GM23338 (cell line): ENCODE measurements around the gene C2CD4A.

Experiments
- CREB1 ChIP-seq: fragments of 250-450 bp; sonication (Bioruptor Pico); IDR thresholded peaks from 2 replicates; pipeline ENCODE4 v1.5.0; 2020; ENCODE audit warnings: low read depth, mild to moderate bottlenecking, moderate library complexity
- EZH2 ChIP-seq: fragments of 200-600 bp; sonication (generic); IDR thresholded peaks from one replicate; pipeline ENCODE4 v1.8.0; 2017; ENCODE audit warnings: antibody characterized with exemption, mild to moderate bottlenecking, low read depth; ENCODE audit not compliant: unreplicated experiment
- EZH2phosphoT487 ChIP-seq: fragments of 200-600 bp; sonication (generic); IDR thresholded peaks from one replicate; pipeline ENCODE4 v1.8.1; 2018; ENCODE audit warnings: antibody characterized with exemption; ENCODE audit not compliant: unreplicated experiment
- JUNB ChIP-seq: IDR thresholded peaks from one replicate; pipeline ENCODE4 v1.6.1; 2016; ENCODE audit warnings: antibody characterized with exemption; ENCODE audit not compliant: unreplicated experiment
- POLR2AphosphoS5 ChIP-seq: IDR thresholded peaks from 2 replicates; pipeline ENCODE4 v1.6.1; 2016; ENCODE audit warnings: antibody characterized with exemption, low read depth
- TF ChIP-seq, protein P1 (sequence below), 2 experiments: fragments of 200-600 bp in 1 of 2; sonication (generic) in 1 of 2; conservative IDR thresholded peaks; 2 replicates each; pipeline versions ENCODE4 v1.5.1 to v1.6.1; 2016 to 2017; ENCODE audit warnings: antibody characterized with exemption in 2 of 2, low read depth in 2 of 2, mild to moderate bottlenecking in 2 of 2, moderate library complexity in 1 of 2
- TF ChIP-seq, protein P2 (sequence below): IDR thresholded peaks from one replicate; pipeline ENCODE4 v1.6.1; 2018; ENCODE audit warnings: antibody characterized with exemption; ENCODE audit not compliant: unreplicated experiment
- TF ChIP-seq, protein P3 (sequence below): IDR thresholded peaks from 2 replicates; pipeline ENCODE4 v1.6.1; 2016; ENCODE audit warnings: antibody characterized with exemption

DNA sequence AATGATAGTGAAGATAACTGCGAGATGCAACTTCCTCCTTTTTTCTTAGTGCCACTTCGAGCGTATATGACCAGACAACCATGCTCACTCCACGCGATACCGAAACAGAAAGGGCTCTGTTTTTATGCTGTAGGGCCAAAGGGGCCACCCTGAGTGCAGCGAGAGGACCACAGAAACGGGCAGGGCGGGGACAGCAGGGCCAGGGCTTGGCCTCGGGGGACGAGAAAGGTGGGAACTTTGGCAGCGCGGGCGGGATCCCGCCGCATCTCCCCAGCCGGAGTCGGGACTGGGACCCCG lies 7.0 kb upstream of the C2CD4A start:
- TF ChIP-seq, protein P1, sequence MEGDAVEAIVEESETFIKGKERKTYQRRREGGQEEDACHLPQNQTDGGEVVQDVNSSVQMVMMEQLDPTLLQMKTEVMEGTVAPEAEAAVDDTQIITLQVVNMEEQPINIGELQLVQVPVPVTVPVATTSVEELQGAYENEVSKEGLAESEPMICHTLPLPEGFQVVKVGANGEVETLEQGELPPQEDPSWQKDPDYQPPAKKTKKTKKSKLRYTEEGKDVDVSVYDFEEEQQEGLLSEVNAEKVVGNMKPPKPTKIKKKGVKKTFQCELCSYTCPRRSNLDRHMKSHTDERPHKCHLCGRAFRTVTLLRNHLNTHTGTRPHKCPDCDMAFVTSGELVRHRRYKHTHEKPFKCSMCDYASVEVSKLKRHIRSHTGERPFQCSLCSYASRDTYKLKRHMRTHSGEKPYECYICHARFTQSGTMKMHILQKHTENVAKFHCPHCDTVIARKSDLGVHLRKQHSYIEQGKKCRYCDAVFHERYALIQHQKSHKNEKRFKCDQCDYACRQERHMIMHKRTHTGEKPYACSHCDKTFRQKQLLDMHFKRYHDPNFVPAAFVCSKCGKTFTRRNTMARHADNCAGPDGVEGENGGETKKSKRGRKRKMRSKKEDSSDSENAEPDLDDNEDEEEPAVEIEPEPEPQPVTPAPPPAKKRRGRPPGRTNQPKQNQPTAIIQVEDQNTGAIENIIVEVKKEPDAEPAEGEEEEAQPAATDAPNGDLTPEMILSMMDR (conservative IDR thresholded peaks at IDR 0.05; ENCODE audit: low read depth in 2 of 2), result no peak
- no peak for TF ChIP-seq JUNB
- peak; percentile 50 for TF ChIP-seq EZH2
- no peak for TF ChIP-seq EZH2phosphoT487
- TF ChIP-seq, protein P2, sequence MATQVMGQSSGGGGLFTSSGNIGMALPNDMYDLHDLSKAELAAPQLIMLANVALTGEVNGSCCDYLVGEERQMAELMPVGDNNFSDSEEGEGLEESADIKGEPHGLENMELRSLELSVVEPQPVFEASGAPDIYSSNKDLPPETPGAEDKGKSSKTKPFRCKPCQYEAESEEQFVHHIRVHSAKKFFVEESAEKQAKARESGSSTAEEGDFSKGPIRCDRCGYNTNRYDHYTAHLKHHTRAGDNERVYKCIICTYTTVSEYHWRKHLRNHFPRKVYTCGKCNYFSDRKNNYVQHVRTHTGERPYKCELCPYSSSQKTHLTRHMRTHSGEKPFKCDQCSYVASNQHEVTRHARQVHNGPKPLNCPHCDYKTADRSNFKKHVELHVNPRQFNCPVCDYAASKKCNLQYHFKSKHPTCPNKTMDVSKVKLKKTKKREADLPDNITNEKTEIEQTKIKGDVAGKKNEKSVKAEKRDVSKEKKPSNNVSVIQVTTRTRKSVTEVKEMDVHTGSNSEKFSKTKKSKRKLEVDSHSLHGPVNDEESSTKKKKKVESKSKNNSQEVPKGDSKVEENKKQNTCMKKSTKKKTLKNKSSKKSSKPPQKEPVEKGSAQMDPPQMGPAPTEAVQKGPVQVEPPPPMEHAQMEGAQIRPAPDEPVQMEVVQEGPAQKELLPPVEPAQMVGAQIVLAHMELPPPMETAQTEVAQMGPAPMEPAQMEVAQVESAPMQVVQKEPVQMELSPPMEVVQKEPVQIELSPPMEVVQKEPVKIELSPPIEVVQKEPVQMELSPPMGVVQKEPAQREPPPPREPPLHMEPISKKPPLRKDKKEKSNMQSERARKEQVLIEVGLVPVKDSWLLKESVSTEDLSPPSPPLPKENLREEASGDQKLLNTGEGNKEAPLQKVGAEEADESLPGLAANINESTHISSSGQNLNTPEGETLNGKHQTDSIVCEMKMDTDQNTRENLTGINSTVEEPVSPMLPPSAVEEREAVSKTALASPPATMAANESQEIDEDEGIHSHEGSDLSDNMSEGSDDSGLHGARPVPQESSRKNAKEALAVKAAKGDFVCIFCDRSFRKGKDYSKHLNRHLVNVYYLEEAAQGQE, result no peak
- no peak for TF ChIP-seq POLR2AphosphoS5
- TF ChIP-seq, protein P3, sequence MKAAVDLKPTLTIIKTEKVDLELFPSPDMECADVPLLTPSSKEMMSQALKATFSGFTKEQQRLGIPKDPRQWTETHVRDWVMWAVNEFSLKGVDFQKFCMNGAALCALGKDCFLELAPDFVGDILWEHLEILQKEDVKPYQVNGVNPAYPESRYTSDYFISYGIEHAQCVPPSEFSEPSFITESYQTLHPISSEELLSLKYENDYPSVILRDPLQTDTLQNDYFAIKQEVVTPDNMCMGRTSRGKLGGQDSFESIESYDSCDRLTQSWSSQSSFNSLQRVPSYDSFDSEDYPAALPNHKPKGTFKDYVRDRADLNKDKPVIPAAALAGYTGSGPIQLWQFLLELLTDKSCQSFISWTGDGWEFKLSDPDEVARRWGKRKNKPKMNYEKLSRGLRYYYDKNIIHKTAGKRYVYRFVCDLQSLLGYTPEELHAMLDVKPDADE, result no peak
- TF ChIP-seq CREB1 (CRISPR knock-in tag), result no peak
